SU-DHL-6 (cell line): Measurements from ENCODE around the gene A2ML1.

Source experiments
- H2AFZ ChIP-seq: fragments of 200-600 bp; sonication (generic); 2 replicates; pipeline ENCODE4 v1.6.1; 2014; ENCODE audit warnings: low read depth, mild to moderate bottlenecking, moderate library complexity, mixed read lengths, antibody characterized with exemption, low read length; ENCODE audit not compliant: severe bottlenecking
- H3F3A ChIP-seq: fragments of 200-600 bp; shearing (Covaris generic); 2 replicates; pipeline ENCODE4 v1.6.0; 2016; ENCODE audit warnings: antibody characterized with exemption, mild to moderate bottlenecking; ENCODE audit not compliant: insufficient read depth
- H3K27ac ChIP-seq: fragments of 200-600 bp; sonication (generic); 2 replicates; pipeline ENCODE4 v1.5.1; 2016; ENCODE audit warnings: low read depth, mild to moderate bottlenecking, low read length, moderate library complexity, mixed read lengths
- H3K27me3 ChIP-seq: fragments of 200-600 bp; sonication (generic), shearing (Covaris generic); 2 replicates; pipeline ENCODE4 v1.6.0; 2014; ENCODE audit warnings: mild to moderate bottlenecking, low read length
- H3K36me3 ChIP-seq: fragments of 200-600 bp; sonication (generic); 2 replicates; pipeline ENCODE4 v1.6.1; 2014; ENCODE audit warnings: mild to moderate bottlenecking, low read length, mixed read lengths
- H3K4me2 ChIP-seq: fragments of 300-600, 200-600 bp; shearing (Covaris generic), sonication (generic); 2 replicates; pipeline ENCODE4 v1.6.0; 2014; ENCODE audit warnings: low read length, low read depth, mild to moderate bottlenecking; ENCODE audit not compliant: poor library complexity, severe bottlenecking
- H3K4me3 ChIP-seq: fragments of 200-600 bp; sonication (generic); 2 replicates; pipeline ENCODE4 v1.5.1; 2014; ENCODE audit warnings: antibody characterized with exemption, low read length, mild to moderate bottlenecking, mixed read lengths; ENCODE audit not compliant: insufficient read depth, poor library complexity, severe bottlenecking
- H3K79me2 ChIP-seq: fragments of 200-600 bp; sonication (generic); 2 replicates; pipeline ENCODE4 v1.6.1; 2014; ENCODE audit warnings: mild to moderate bottlenecking, low read length, moderate library complexity; ENCODE audit not compliant: insufficient read depth
- H3K9ac ChIP-seq: fragments of 200-600 bp; sonication (generic); 2 replicates; pipeline ENCODE4 v1.7.0; 2014; ENCODE audit warnings: mild to moderate bottlenecking, low read length
- H3K9me2 ChIP-seq: fragments of 200-600 bp; sonication (generic); replicated peaks from 2 replicates; pipeline ENCODE4 v1.6.1; 2014; ENCODE audit warnings: low read length; ENCODE audit not compliant: insufficient read depth
- H3K9me3 ChIP-seq: fragments of 200-600 bp; sonication (generic); 2 replicates; pipeline ENCODE4 v1.6.1; 2014; ENCODE audit warnings: low read length, mixed read lengths; ENCODE audit not compliant: insufficient read depth
- H4K20me1 ChIP-seq: fragments of 200-600 bp; sonication (generic); 2 replicates; pipeline ENCODE4 v1.6.1; 2014; ENCODE audit warnings: low read depth, mild to moderate bottlenecking, antibody characterized with exemption, low read length, moderate library complexity, mixed read lengths
- CTCF ChIP-seq: fragments of 200-600 bp; sonication (generic); IDR thresholded peaks from one replicate; pipeline ENCODE4 v1.5.1; 2017; ENCODE audit warnings: antibody characterized with exemption, mild to moderate bottlenecking, low read length, moderate library complexity; ENCODE audit not compliant: insufficient read depth, poor library complexity, severe bottlenecking
- EZH2phosphoT487 ChIP-seq: fragments of 200-600 bp; sonication (generic), shearing (Covaris generic); conservative IDR thresholded peaks from 2 replicates; pipeline ENCODE4 v1.6.1; 2018; ENCODE audit warnings: mild to moderate bottlenecking, antibody characterized with exemption, low read length, moderate library complexity, mixed read lengths

The A2ML1 gene

GRCh38 chr12:8909752-8910151, 87.3 kb downstream of the A2ML1 start:
- no peak overlapping the region for H3K9ac ChIP-seq
- no peak overlapping the region for H3K4me2 ChIP-seq
- no peaks in the 10 kb centered on the region for H3K9me3 ChIP-seq

GRCh38 chr12:8911606-8912268, 89.3 kb downstream of the A2ML1 start:
- Histone ChIP-seq H3K79me2 (no peaks in the 10 kb centered on the region), H3F3A (peaks cover 7% of the 10 kb centered on the region; the same call in 1 of the 2 replicates), H4K20me1 (no peaks in the 10 kb centered on the region), H3K4me3 (no peak overlapping the region), H3K4me2 (no peak overlapping the region), H3K9ac (no peak overlapping the region), H2AFZ (no peak overlapping the region), H3K36me3 (no peaks in the 10 kb centered on the region), H3K9me2 (no peaks in the 10 kb centered on the region), H3K27me3 (no peaks in the 10 kb centered on the region), H3K27ac (no peak overlapping the region), H3K9me3 (no peaks in the 10 kb centered on the region)
- TF ChIP-seq EZH2phosphoT487: no peak
- no peak for TF ChIP-seq CTCF

More at GRCh38 chr12:8909752-8910151, 87.3 kb downstream of the A2ML1 start:
- Histone ChIP-seq H3K4me3 (no peak overlapping the region), H3K9me2 (no peaks in the 10 kb centered on the region), H3K27me3 (no peaks in the 10 kb centered on the region), H2AFZ (no peak overlapping the region), H3K79me2 (no peaks in the 10 kb centered on the region), H4K20me1 (no peaks in the 10 kb centered on the region), H3K27ac (no peak overlapping the region), H3K36me3 (no peaks in the 10 kb centered on the region), H3F3A (peaks cover 7% of the 10 kb centered on the region; the same call in 1 of the 2 replicates)
- no peak for TF ChIP-seq EZH2phosphoT487
- TF ChIP-seq CTCF: no peak

- Histone ChIP-seq H3K27ac (no peak overlapping the region), H3F3A (peaks cover 7% of the 10 kb centered on the region; the same call in 1 of the 2 replicates), H3K36me3 (no peaks in the 10 kb centered on the region), H3K27me3 (no peaks in the 10 kb centered on the region), H3K4me2 (no peak overlapping the region), H3K9me2 (no peaks in the 10 kb centered on the region), H3K79me2 (no peaks in the 10 kb centered on the region), H3K9me3 (no peaks in the 10 kb centered on the region), H4K20me1 (no peaks in the 10 kb centered on the region), H2AFZ (no peak overlapping the region), H3K9ac (no peak overlapping the region), H3K4me3 (no peak overlapping the region)
- TF ChIP-seq CTCF (no peak), EZH2phosphoT487 (no peak)
Measured at GRCh38 chr12:8912914-8913313, 90.5 kb downstream of the A2ML1 start.
